HG03139 (cell line): ENCODE measurements around the gene OPN1MW2.
"Not testable (repeated sequence)": the region's sequence is repeated elsewhere in the genome, so short reads cannot be mapped to it uniquely, and the experiment has no call there.

Experiments
- ATAC-seq: cut with Tn5 transposase; IDR thresholded peaks from one replicate; pipeline ENCODE4 v1.9.1; 2021; ENCODE audit not compliant: unreplicated experiment

Gene OPN1MW2

GRCh38 chrX:154263072-154263471 lies 43.5 kb downstream of the OPN1MW2 start:
- not testable (repeated sequence) for ATAC-seq

DNA sequence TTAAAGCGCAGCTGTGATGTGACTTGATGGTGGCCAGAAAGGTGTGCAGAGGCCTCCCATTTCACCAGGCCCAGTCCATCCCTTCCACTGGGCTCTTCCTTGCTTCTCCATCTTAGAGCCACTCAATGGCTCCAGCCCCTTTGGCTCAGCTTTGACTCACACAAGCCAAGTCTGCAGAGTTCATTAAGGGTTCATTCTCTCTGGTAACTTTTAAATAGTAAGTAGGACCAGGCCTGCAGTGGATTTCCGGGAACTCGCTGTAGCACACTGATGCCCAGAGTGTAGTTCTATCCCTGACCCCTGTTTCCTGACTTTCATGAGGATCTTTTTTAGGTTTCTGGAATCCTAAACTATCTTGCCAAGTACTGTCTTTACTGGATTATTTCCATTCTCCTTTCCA lies 49.7 kb downstream of the OPN1MW2 start:
- ATAC-seq = not testable (repeated sequence)
